Stimulated activated CD4-positive, alpha-beta T cell treated with anti-CD3 and anti-CD28 coated beads, Interleukin-1b, Interleukin-23, amount 100 ng/mL, for 1 hour (primary cell): ENCODE data around the gene STOML3.

Source experiments
- DNase-seq, 2 donors: peaks; one replicate each; pipeline ENCODE4 v3.0.0-alpha.2; 2020; ENCODE audit warnings: low read depth in 2 of 2

The STOML3 gene

GRCh38 chr13:38981096-38981495, 9.5 kb downstream of the STOML3 start:
- DNase-seq = no peak

DNA sequence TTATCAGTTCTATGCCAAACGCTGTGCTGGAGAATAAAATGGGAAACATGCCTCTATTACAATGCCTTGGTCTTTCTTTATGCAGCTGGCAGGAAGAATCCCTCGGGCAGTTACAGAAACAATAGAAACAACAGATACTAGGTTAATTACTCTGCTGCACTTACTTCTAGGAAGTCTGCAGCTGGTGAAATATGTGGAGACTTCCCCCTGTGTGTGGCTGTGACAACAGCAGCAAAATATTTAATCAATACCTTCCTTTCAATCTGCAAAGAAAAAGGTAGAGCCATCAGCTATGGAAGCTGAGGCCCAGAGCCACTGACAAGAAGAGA, 9.9 kb downstream of the STOML3 start:
- no peak for DNase-seq

DNA sequence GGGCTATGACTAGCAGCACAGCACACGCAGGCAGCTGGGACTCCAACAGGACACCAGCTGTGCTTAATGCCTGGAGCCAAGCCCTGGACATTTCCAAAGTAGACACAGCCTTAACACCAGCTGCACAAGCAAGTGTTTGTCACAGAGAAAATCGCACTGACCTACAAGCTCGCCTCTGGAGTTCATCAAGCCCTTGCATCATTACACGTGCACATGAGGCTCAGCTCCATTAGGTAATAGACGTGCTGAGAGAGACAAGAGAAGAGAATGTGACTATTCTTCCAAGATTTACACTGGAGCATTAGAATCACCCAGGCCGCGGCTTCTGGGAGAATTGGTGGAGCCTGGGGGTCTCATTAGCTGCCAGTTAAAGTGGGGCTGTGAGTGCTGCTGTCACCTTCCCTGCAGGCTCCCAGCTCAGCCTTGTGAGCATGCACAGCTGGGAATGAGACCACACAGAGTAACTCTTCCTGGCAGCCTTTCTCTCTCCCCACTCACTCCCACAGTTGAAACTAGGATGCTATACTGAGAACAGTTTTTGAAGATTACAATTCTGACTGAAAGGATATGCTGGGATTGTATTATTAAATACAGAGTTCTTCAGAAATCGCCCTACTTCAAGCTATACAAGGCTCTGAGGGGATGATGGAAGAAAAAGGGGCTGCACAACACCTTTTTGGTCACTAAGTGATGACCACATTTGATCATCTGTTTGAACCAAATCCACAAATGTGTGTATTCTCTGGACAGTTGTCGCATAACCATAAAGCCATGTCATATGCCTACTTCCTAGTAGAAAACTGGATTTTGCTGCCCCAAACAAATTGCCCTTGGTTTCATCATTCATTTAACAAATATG, 10.5 kb downstream of the STOML3 start:
- DNase-seq = no peak

DNA sequence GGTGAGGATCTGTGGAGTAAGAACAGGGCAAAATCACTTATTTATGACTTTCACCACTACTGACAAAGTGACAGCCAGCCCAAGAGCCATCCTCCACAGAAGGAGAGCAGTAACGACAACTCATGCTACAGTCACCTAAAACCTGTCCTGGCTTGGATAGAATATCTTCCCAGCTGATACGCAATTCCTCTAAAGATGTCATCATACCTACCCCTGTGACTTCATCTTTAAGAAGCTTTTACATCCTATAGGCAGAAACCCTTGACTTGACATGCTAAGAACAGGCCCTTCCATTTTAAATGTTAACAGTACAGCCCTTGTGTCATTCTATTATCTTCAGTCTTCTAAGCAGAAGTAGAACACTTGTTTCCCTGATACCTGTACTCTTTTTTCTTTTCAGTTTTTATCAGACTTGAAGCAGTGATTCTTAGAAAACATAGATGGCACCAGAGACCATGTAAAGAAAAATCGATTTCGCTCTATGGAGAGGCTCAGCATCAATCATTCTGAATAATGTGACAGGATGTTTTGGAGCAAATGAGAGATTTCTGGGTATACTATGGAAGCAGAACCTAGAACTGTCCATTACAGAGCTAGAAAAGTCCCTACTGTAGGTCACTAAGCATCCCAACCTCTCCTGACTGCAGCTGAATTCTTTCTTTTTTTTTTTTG, 20.1 kb downstream of the STOML3 start:
- DNase-seq = no peak

- no peak for DNase-seq
Measured at GRCh38 chr13:38969187-38969586, 21.4 kb downstream of the STOML3 start.

- no peak for DNase-seq
Measured at GRCh38 chr13:38967446-38967845, 23.2 kb downstream of the STOML3 start.

- no peak for DNase-seq
Measured at GRCh38 chr13:38965281-38965680, 25.4 kb downstream of the STOML3 start.

GRCh38 chr13:38960175-38960574, 30.5 kb downstream of the STOML3 start:
- no peak for DNase-seq

DNA sequence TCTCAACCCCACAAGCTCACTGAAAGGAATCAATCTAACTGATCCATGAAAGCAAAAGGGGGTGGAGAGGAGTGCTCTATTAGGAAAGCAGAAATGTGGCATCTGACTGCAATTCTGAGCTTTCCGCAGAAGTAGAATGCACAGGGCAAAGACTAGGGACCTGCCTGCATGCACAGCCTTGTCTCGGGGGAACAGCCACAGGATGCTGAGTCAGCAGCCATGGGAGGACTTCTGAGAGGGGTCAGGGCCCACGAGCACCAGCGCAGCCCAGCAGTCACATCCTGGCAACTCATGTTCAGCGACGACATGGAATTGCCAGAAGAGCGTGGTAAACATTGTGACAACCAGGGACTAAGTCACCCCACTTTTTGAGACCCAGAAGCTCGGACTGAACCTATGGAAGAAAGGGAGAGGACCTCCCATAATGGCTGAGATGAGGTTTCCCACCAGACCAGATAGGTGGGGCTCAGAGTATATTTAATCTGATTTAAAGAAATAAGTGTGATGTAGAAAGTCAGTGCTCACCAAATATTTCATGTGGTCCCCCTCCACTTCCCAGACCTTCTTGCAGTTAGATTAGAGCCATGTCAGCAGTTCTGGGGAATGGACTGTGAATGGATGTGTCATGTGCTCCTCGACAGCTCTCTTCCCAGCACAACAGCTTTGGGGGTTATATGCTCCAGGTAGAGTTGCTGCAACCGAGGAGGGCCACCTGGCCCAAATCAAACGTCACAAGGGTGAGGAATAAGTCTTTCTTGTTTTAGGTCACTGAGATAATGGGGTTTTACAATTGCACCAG, 32.6 kb downstream of the STOML3 start:
- no peak for DNase-seq

DNA sequence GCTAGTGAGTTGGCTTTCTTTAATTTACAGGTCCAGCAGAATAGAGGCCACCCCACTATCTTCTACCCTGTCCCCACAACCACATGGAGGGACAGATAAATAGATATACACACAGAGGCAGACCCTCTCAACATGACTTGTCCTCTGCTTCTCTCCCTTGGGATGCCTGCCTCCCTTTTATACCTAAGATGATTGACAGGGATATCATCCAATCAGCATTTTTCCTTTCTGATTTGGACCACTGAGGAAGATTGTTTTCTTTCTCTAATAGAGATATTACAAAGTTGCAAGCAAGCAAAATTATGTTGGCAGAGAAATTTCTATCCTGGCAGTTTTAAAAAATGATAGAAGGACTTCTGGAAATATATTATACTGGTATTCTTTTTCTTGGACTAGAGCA, 35.8 kb downstream of the STOML3 start:
- no peak for DNase-seq

DNA sequence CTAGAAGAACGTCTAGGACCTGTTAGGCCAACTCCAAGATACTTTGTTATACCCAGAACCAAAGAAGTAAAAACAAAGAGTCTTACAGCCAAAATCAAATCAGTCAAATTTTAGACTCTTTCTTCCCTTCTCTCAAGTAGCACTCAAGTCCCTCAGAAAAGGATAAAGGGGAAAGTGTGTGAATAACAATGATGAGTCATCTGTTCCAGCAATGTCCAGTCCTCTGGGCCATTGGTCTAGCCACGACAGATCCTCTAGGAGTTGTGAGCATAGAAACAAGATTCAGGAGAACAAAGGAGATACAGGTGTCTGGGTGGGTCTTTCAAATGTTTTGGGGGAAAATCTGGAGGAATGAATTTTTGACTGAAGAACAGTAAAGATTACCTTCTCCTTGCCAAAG, 36.3 kb downstream of the STOML3 start:
- DNase-seq = no peak

DNA sequence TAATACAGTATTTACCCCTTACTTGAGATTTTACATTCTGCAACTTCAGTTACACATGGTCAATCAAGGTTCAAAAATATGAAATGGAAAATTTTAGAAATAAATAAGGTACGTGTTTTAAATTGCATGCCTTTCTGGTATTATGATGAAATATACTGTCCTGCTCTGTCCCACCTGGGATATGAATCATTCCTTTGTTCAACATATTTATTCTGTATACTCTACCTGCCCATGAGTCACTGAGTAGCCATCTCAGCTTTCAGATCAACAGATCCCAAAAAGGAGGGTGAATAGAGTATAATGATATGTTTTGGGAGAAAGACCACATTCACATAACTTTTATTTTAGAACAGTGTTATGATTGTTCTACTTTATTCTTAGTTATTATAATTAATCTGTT, 37.8 kb downstream of the STOML3 start:
- no peak for DNase-seq

DNA sequence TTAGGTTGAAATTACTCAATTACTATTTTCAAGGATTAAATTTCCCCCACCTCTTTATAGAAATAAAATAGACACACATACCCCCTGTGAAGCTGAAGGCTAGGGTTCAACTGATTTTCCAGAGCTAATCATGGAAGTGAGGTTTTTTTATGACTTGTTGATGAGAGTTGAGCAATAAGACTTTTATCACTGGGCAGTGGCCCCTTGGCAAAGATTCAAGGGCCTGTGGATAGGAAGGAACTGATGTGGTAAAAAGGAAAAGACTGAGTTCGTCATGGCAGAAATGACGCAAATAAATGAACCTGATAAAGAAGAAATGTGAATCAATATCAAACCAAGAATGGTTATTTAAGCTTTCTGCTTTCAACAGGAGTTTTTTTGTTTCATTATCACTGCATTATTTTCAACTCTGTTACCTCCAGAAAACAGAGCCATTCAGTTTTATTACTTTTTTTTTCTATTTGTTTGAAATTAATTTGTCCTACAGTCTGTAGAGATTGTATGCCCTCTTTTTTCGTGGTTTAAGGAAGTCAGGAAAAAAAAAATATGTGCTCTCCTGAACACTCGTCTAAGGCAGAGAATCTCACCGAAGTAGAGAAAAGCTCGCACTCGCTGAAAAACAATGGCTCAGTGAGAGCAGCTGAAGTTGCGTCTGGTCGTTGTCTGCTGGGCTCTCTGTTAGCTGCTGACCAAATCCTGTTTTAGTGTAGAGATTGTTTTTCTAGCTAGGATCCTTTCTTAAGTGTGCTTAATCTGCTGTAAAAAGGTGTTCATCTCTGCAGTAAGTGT, 38.9 kb downstream of the STOML3 start:
- no peak for DNase-seq

DNA sequence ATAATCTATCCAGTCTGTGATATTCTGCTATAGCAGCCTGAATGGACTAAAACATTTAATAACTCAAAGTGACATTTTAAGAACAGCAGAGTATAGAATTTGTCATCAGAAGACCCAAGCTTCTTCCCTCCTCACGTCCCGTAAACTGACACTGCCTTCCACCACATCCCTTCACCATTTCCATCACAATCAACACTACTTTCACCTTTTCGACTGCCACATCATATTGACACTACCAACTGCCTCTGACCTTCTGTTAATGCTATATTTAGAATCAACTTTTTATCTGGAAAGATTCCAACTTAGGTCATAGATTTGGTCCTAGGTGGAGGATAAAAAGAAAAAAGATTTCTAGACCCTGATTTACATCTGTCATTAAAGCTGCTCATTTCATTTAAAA, 39.6 kb downstream of the STOML3 start:
- DNase-seq = no peak

- DNase-seq = no peak
Measured at GRCh38 chr13:38947054-38947453, 43.6 kb downstream of the STOML3 start.

GRCh38 chr13:38944219-38944618, 46.4 kb downstream of the STOML3 start:
- DNase-seq = no peak

DNA sequence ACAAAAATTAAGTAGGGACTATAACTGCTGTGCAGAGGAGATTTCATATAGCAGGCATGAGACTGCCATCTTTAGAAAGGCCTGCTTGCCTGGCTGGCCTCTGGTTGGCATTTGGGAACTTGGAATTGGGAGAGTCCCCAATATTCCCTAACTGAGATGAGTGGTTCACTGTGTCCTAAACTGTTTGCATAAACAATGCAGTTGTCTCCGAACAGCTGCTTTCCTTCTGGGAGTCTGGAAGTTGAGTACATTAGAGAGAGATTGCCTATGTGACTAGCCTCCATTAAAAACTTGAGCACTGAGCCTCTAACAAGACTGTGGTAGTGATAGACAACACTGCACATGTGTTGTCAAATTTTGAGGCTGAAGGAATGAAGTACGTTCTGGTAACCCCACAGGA, 47.4 kb downstream of the STOML3 start:
- no peak for DNase-seq

DNA sequence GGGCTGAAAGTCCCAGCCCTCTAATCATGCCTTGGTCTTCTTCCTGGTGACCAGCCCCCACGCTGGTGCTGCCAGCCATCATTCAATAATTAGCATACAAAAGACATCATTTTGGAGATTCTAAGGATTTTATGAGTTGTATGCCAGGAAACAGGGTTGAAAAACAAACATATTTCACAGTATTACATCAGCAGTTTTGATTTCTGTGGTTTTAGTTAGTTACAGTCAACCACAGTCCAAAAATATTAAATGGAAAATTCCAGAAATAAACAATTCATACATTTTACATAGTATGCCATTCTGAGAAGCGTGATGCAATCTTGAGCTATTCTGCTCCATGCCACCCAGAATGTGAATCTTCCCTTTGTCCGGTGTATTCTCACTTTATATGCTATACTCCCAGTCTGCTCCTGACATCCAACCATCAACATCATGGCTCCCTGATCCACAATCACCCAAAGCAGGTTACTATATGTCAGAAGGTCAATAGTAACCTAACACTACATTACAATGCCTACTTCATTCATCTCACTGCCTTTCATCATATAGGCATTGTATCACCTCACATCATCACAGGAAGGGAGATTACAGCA, 49.2 kb downstream of the STOML3 start:
- no peak for DNase-seq

DNA sequence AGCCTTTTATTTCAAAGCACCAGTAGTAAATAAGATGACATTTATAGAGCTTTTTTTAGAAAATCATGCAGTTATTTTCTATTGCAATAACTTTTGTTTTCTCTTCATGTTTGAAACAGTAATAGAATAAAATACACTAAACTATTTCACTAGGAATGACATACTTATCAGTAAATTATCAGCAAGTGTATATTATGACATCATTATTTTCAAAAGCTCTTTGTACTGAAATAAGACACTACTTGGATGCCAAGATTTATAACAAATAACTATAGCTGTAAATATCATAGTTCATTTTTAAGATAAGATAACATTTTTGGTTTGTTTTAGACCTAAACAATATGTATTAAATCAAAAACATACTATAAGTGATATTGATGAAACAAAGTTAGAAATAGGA, 56.8 kb downstream of the STOML3 start:
- DNase-seq = no peak

DNA sequence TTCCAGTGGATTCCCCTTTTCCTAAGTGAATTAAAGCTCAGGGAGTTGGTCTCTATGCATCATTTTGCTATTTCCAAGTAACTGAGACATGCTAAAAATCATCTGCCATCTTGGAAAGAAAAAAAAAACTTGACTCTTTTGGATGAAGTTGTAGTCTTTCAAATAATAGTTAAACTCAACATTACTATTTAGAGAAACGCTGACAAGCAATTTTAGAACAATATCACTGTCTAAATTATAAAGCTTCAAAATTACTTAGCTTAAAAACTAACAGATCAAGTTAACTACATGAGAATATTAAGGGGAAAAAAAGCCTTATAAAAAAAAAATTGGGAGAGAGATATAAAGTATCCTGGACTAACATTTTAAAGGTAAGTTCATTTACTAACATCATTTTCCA, 68.5 kb downstream of the STOML3 start:
- DNase-seq = no peak

GRCh38 chr13:38921081-38921480, 69.5 kb downstream of the STOML3 start:
- DNase-seq = no peak
